Breast epithelium (tissue), 4 donors: ENCODE measurements around the gene ANKRD11. TPM values are rescaled to one million over a fixed set of nuclear protein-coding genes. Genes with fewer than 3 reads are reported as not detected.
"Not testable (repeated sequence)": the region's sequence is repeated elsewhere in the genome, so short reads cannot be mapped to it uniquely, and the experiment has no call there.

ENCODE experiments used
- DNase-seq, 2 donors: peaks; one replicate each; pipeline ENCODE4 v3.0.0-alpha.2; 2019; ENCODE audit warnings: low spot score in 2 of 2
- H3K27ac ChIP-seq, 2 donors: fragments of 200-600 bp; sonication (generic) in 1 of 2; one replicate each; pipeline ENCODE4 v1.5.1; 2016 to 2019; ENCODE audit warnings: mild to moderate bottlenecking in 1 of 2
- H3K27me3 ChIP-seq, 2 donors: fragments of 200-600 bp; sonication (generic) in 1 of 2; one replicate each; pipeline versions ENCODE4 v1.5.1 to v1.6.0; 2017 to 2019; ENCODE audit warnings: control low read depth in 1 of 2, mild to moderate bottlenecking in 1 of 2
- H3K36me3 ChIP-seq: fragments of 200-600 bp; one replicate; pipeline ENCODE4 v1.5.1; 2019
- H3K4me1 ChIP-seq, 2 donors: fragments of 200-600 bp; sonication (generic); one replicate each; pipeline ENCODE4 v1.5.1; 2016 to 2019; ENCODE audit warnings: control low read depth in 1 of 2
- H3K4me3 ChIP-seq, 3 donors: fragments of 200-600 bp; sonication (generic); 1 replicate in 2 of 3; 2 replicates in 1 of 3; pipeline ENCODE4 v1.5.1; 2016 to 2019; ENCODE audit warnings: mild to moderate bottlenecking in 3 of 3, moderate library complexity in 2 of 3
- H3K9me3 ChIP-seq, 2 donors: fragments of 200-600 bp; sonication (generic) in 1 of 2; one replicate each; pipeline ENCODE4 v1.5.1; 2016 to 2019; ENCODE audit warnings: control low read depth in 1 of 2
- CTCF ChIP-seq, 3 donors: fragments of 450-650 bp; IDR thresholded peaks; one replicate each; pipeline ENCODE4 v1.5.1; 2016 to 2017; ENCODE audit warnings: antibody characterized with exemption in 3 of 3, mild to moderate bottlenecking in 3 of 3, moderate library complexity in 3 of 3
- POLR2A ChIP-seq: fragments of 450-650 bp; IDR thresholded peaks from one replicate; pipeline ENCODE4 v1.6.1; 2016; ENCODE audit warnings: antibody characterized with exemption, mild to moderate bottlenecking, moderate library complexity
- POLR2AphosphoS5 ChIP-seq, 3 donors: sonication (generic); formaldehyde crosslinking; IDR thresholded peaks; one replicate each; pipeline ENCODE4 v1.6.1; 2017; ENCODE audit warnings: antibody characterized with exemption in 3 of 3
- intact Hi-C: fragments of 100-400 bp; cut with DNase I; formaldehyde crosslinking; loops from one replicate; pipeline ENCODE4 v1.15.1; 2023; ENCODE audit warnings: low total_unique reads
- total RNA-seq, 3 donors: library from RNA; depleted of rRNA; stranded (reverse); fragments of >200 nt; gene quantifications; one replicate each; pipeline ENCODE4 v1.1.0, GENCODE V29; 2016

The ANKRD11 gene
- total RNA-seq, 3 donors from 2014 or later, result 64.0 to 79.0 (median 69.2) TPM

GRCh38 chr16:89256651-89257254 lies 233.6 kb downstream of the ANKRD11 start:
- Histone ChIP-seq H3K27me3 (peaks cover 0 to 10% of the 10 kb centered on the region in 2 donors), H3K4me3 (peak overlapping the region; percentile 36 to 72 (median 52)), H3K4me1 (peaks cover 0 to 12% of the 10 kb centered on the region in 2 donors), H3K27ac (peak overlapping the region in 1 of 2 donors; percentile 44), H3K36me3 (no peaks in the 10 kb centered on the region), H3K9me3 (no peaks in the 10 kb centered on the region)
- TF ChIP-seq POLR2AphosphoS5 (IDR thresholded peaks at IDR 0.05) (no peak), POLR2A (no peak), CTCF (IDR thresholded peaks at IDR 0.05) (no peak)
- no peak for DNase-seq
- intact Hi-C loops, result no loop called here

- Histone ChIP-seq H3K4me3 (no peak overlapping the region), H3K9me3 (peaks cover 0 to 4% of the 10 kb centered on the region in 2 donors), H3K27ac (no peak overlapping the region), H3K4me1 (peaks cover 0 to 12% of the 10 kb centered on the region in 2 donors), H3K27me3 (peaks cover 0 to 10% of the 10 kb centered on the region in 2 donors), H3K36me3 (no peaks in the 10 kb centered on the region)
- intact Hi-C loops, result no loop called here
- TF ChIP-seq POLR2AphosphoS5 (IDR thresholded peaks at IDR 0.05), result no peak
- TF ChIP-seq CTCF (IDR thresholded peaks at IDR 0.05), result no peak
- no peak for TF ChIP-seq POLR2A
- DNase-seq, result no peak
These were observed 236.6 kb downstream of the ANKRD11 start for GRCh38 chr16:89253548-89254287.

- Histone ChIP-seq H3K27ac (no peak overlapping the region), H3K4me1 (no peaks in the 10 kb centered on the region), H3K9me3 (peaks cover 0 to 4% of the 10 kb centered on the region in 2 donors), H3K36me3 (no peaks in the 10 kb centered on the region), H3K27me3 (no peaks in the 10 kb centered on the region), H3K4me3 (peak overlapping the region; percentile 38 to 80 (median 56))
- TF ChIP-seq POLR2A (no peak), CTCF (IDR thresholded peaks at IDR 0.05) (no peak), POLR2AphosphoS5 (IDR thresholded peaks at IDR 0.05) (no peak)
- intact Hi-C loops, result no loop called here
- peak in 1 of 2 donors; percentile 46 for DNase-seq
These were observed 242.0 kb downstream of the ANKRD11 start for GRCh38 chr16:89248196-89248982.

- H3K4me1 ChIP-seq, intact Hi-C loops, H3K9me3 ChIP-seq, H3K36me3 ChIP-seq, DNase-seq, H3K27me3 ChIP-seq: not testable (repeated sequence)
- Histone ChIP-seq H3K27ac (peak overlapping the region in 1 of 2 donors; percentile 46), H3K4me3 (peak overlapping the region; percentile 38 to 80 (median 56))
These were observed 242.7 kb downstream of the ANKRD11 start for GRCh38 chr16:89247734-89248075.

- H3K4me3 ChIP-seq, result peak overlapping the region; percentile 38 to 80 (median 56)
- DNase-seq, result peak; percentile 69 to 95
- intact Hi-C loops, result no loop called here
These were observed 243.2 kb downstream of the ANKRD11 start for GRCh38 chr16:89246903-89247733.

More at GRCh38 chr16:89246903-89247733, 243.2 kb downstream of the ANKRD11 start:
- no peaks in the 10 kb centered on the region for H3K27me3 ChIP-seq
- H3K4me1 ChIP-seq, result no peaks in the 10 kb centered on the region
- no peak for TF ChIP-seq POLR2A
- no peak for TF ChIP-seq POLR2AphosphoS5 (IDR thresholded peaks at IDR 0.05)
- TF ChIP-seq CTCF (IDR thresholded peaks at IDR 0.05), result no peak
- H3K9me3 ChIP-seq, result peaks cover 0 to 4% of the 10 kb centered on the region in 2 donors
- no peaks in the 10 kb centered on the region for H3K36me3 ChIP-seq
- H3K27ac ChIP-seq, result peak overlapping the region in 1 of 2 donors; percentile 46
